Stomach (tissue), 9 donors: ENCODE results near the gene MZF1. TPM values are rescaled to one million over a fixed set of nuclear protein-coding genes. Genes with fewer than 3 reads are reported as not detected.

Experiments used
- DNase-seq, 2 donors: peaks; one replicate each; pipeline versions ENCODE4 v3.0.0 to v3.0.0-alpha.2; 2013 to 2019
- H3K27ac ChIP-seq, 5 donors: fragments of 200-600 bp in 4 of 5; sonication (generic) in 4 of 5; one replicate each; pipeline ENCODE4 v1.5.1; 2013 to 2019; ENCODE audit warnings: mild to moderate bottlenecking in 1 of 5, moderate library complexity in 1 of 5
- H3K27me3 ChIP-seq, 3 donors: fragments of 200-600 bp; sonication (generic); one replicate each; pipeline ENCODE4 v1.5.1; 2017 to 2019; ENCODE audit warnings: mixed run types in 1 of 3
- H3K36me3 ChIP-seq, 4 donors: fragments of 200-600 bp; sonication (generic); 1 replicate in 3 of 4; 2 replicates in 1 of 4; pipeline ENCODE4 v1.5.1; 2016 to 2019
- H3K4me1 ChIP-seq, 4 donors: fragments of 200-600 bp; sonication (generic); one replicate each; pipeline ENCODE4 v1.5.1; 2016 to 2019
- H3K4me3 ChIP-seq, 4 donors: fragments of 200-600 bp; sonication (generic) in 3 of 4; one replicate each; pipeline ENCODE4 v1.5.1; 2016 to 2019; ENCODE audit warnings: mild to moderate bottlenecking in 1 of 4
- H3K9me3 ChIP-seq, 4 donors: fragments of 200-600 bp; sonication (generic); one replicate each; pipeline ENCODE4 v1.5.1; 2016 to 2019
- CTCF ChIP-seq, 7 experiments: fragments of 450-650 bp in 4 of 7; fragments of 200-600 bp in 3 of 7; sonication (generic) in 3 of 7; IDR thresholded peaks; one replicate each; pipeline ENCODE4 v1.5.1; 2016 to 2019; ENCODE audit warnings: antibody characterized with exemption in 7 of 7, control low read depth in 2 of 7, mild to moderate bottlenecking in 1 of 7
- EP300 ChIP-seq: sonication (generic); formaldehyde crosslinking; IDR thresholded peaks from one replicate; pipeline ENCODE4 v1.6.1; 2017; ENCODE audit warnings: antibody characterized with exemption
- POLR2A ChIP-seq, 4 donors: fragments of 450-650 bp; IDR thresholded peaks; one replicate each; pipeline ENCODE4 v1.6.1; 2016; ENCODE audit warnings: antibody characterized with exemption in 4 of 4, control low read depth in 2 of 4, mild to moderate bottlenecking in 1 of 4, moderate library complexity in 1 of 4
- POLR2AphosphoS5 ChIP-seq, 3 donors: sonication (generic); formaldehyde crosslinking; IDR thresholded peaks; one replicate each; pipeline ENCODE4 v1.6.1; 2016; ENCODE audit warnings: antibody characterized with exemption in 3 of 3
- WGBS, 5 donors: extraction: QIAGEN DNeasy Blood & Tissue Kit in 3 of 5; methylation state at CpG; one replicate each; pipeline versions ENCODE4 v1.1.5 to v1.1.7; 2013 to 2018; 5-methylcytosine and 5-hydroxymethylcytosine counted together
- intact Hi-C: fragments of 100-400 bp; cut with DNase I; formaldehyde crosslinking; loops from one replicate; pipeline ENCODE4 v1.15.1; 2023; ENCODE audit warnings: low total_unique reads
- polyA plus RNA-seq, 3 donors: library from polyadenylated mRNA; stranded (reverse); fragments of 200-250 nt; gene quantifications; one replicate each; pipeline ENCODE4 v1.2.3, GENCODE V29; 2013
- total RNA-seq, 5 donors: library from RNA; depleted of rRNA; stranded (reverse); fragments of >200 nt; gene quantifications; one replicate each; pipeline versions ENCODE4 v1.1.0 to v1.2.3, GENCODE V29; 2014 to 2016
- donor health status: healthy with polysubstance abuse.
- donor health status: Bipolar disorder and iron deficiency.
- donor health status: healthy.

Gene MZF1
- total and polyA plus RNA-seq, 8 donors, result 14.0 to 84.9 (median 49.3) TPM

GRCh38 chr19:58568453-58569130, 4.5 kb downstream of the MZF1 start:
- no peaks in the 10 kb centered on the region for H3K9me3 ChIP-seq
- no peak overlapping the region for H3K27ac ChIP-seq
- 85 to 97% (median 95%) methylated on average over 4 of the region's 4 CpGs for WGBS, 5 donors
- TF ChIP-seq CTCF (IDR thresholded peaks at IDR 0.05), result no peak
- no peak for TF ChIP-seq EP300
- TF ChIP-seq POLR2AphosphoS5 (IDR thresholded peaks at IDR 0.05), result no peak
- H3K4me3 ChIP-seq, result no peak overlapping the region
- intact Hi-C loops, result no loop called here
- DNase-seq, result no peak
- H3K36me3 ChIP-seq, result peaks cover 5 to 56% (median 44%) of the 10 kb centered on the region in 4 donors
- peaks cover 0 to 1% (median 0%) of the 10 kb centered on the region in 3 donors for H3K27me3 ChIP-seq
- peaks cover 9 to 25% (median 16%) of the 10 kb centered on the region in 4 donors for H3K4me1 ChIP-seq

GRCh38 chr19:58566989-58567388, 6.1 kb downstream of the MZF1 start:
- Histone ChIP-seq H3K4me3 (no peak overlapping the region), H3K4me1 (peaks cover 19 to 33% (median 26%) of the 10 kb centered on the region in 4 donors), H3K36me3 (peaks cover 5 to 56% (median 44%) of the 10 kb centered on the region in 4 donors), H3K27ac (no peak overlapping the region), H3K9me3 (no peaks in the 10 kb centered on the region), H3K27me3 (peaks cover 0 to 17% (median 8%) of the 10 kb centered on the region in 3 donors)
- no peak for DNase-seq
- intact Hi-C loops, result no loop called here
- TF ChIP-seq POLR2A (IDR thresholded peaks at IDR 0.05) (no peak), POLR2AphosphoS5 (IDR thresholded peaks at IDR 0.05) (no peak), CTCF (IDR thresholded peaks at IDR 0.05) (no peak), EP300 (no peak)
- WGBS, 5 donors, result 94 to 99% (median 97%) methylated on average over 5 of the region's 5 CpGs

GRCh38 chr19:58563823-58564222, 9.3 kb downstream of the MZF1 start:
- no peak for DNase-seq
- WGBS, 5 donors, result 66 to 76% (median 71%) methylated on average over 6 of the region's 6 CpGs

GRCh38 chr19:58563034-58563573, 10.0 kb downstream of the MZF1 start:
- Histone ChIP-seq H3K27me3 (peaks cover 0 to 20% (median 9%) of the 10 kb centered on the region in 3 donors), H3K4me1 (peaks cover 34 to 45% (median 40%) of the 10 kb centered on the region in 4 donors), H3K9me3 (no peaks in the 10 kb centered on the region), H3K27ac (peak overlapping the region in 3 of 5 donors; percentile 60 to 69 (median 60)), H3K36me3 (peaks cover 0 to 20% (median 17%) of the 10 kb centered on the region in 4 donors), H3K4me3 (peak overlapping the region; percentile 43 to 61 (median 46))
- no peak for TF ChIP-seq CTCF (IDR thresholded peaks at IDR 0.05)
- TF ChIP-seq POLR2AphosphoS5 (IDR thresholded peaks at IDR 0.05), result no peak
- no peak for TF ChIP-seq EP300
- TF ChIP-seq POLR2A (IDR thresholded peaks at IDR 0.05), result no peak
- intact Hi-C loops, result no loop called here
- WGBS, 5 donors, result 3 to 13% (median 5%) methylated on average over 4 to 40 of the region's 40 CpGs
- DNase-seq, result peak; percentile 37 to 76

More at GRCh38 chr19:58563823-58564222, 9.3 kb downstream of the MZF1 start:
- intact Hi-C loops, result no loop called here
- TF ChIP-seq CTCF (IDR thresholded peaks at IDR 0.05) (no peak), POLR2A (IDR thresholded peaks at IDR 0.05) (peak in 1 of 4 donors; percentile 4)
- H3K36me3 ChIP-seq, result peaks cover 0 to 26% (median 19%) of the 10 kb centered on the region in 4 donors
- H3K27ac ChIP-seq, result no peak overlapping the region
- H3K4me3 ChIP-seq, result no peak overlapping the region
- peaks cover 34 to 45% (median 40%) of the 10 kb centered on the region in 4 donors for H3K4me1 ChIP-seq
- H3K27me3 ChIP-seq, result peaks cover 0 to 20% (median 9%) of the 10 kb centered on the region in 3 donors
- no peaks in the 10 kb centered on the region for H3K9me3 ChIP-seq
